ENCODE results near the gene IRAG1. TPM values are rescaled to one million over a fixed set of nuclear protein-coding genes. Genes with fewer than 3 reads are reported as not detected.

Gene IRAG1
- total RNA-seq, 2 experiments from 2014 or later = not detected

DNA sequence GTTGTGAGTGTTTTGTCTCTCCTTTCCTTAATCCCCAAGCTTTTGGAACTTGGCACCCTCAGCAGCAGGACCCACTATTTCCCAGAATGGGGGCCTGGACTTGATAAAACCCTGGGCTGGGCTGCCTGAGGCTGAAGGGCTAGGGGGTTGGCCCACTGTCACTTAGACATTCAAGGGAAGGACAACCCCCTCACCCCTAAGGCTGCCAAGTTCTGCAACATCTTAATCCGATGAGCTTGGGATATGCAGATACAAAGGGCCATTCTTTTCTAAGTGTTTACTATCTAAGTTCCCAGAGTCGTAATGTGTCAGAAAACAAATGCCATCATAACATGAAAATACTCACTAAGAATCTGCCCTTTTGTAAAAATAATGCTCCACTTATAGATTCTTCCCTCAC lies 42.9 kb downstream of the IRAG1 start:
- no peaks in the 10 kb centered on the region for H3K27me3 Mint-ChIP-seq
- POLR2A ChIA-PET = no interaction called here
- DNase-seq = no peak
- H3K9me3 Mint-ChIP-seq = no peaks in the 10 kb centered on the region
- H3K4me1 Mint-ChIP-seq (ENCODE audit: low read depth) = no peaks in the 10 kb centered on the region
- no peak overlapping the region for H3K4me3 Mint-ChIP-seq
- no peaks in the 10 kb centered on the region for H3K36me3 Mint-ChIP-seq
- intact Hi-C loops (cut with micrococcal nuclease) = loop anchor here (5.0 kb wide), 2 partner anchors 108 to 193 kb away; partner anchors contain the start of genes AMPD3 and RNF141
- H3K27ac Mint-ChIP-seq = no peak overlapping the region
- CTCF ChIA-PET = interaction anchor here (0.8 to 1.2 kb wide), 2 partner anchors 110 to 237 kb away, joined by 3 to 4 read pairs; partner anchors contain the start of gene RNF141

DNA sequence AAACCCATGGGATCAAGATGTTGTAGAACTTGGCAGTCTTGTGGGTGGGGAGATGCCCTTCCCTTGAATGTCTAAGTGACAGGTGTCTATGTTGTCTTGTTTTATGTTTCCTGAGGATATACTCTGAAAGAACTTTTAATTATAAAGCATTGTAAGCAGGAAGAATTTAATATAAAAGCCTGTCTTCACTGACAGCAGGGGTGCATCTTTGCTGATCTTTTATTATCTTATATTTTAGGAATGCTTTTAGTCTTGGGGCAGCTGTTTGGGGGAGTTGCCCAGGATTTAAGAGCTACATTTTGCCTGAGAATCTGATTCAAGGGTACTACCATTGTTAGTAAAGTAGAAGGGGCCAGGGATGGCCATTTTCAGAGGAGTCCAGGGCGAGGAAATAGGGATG lies 43.4 kb downstream of the IRAG1 start:
- H3K27ac Mint-ChIP-seq = no peak overlapping the region
- POLR2A ChIA-PET = no interaction called here
- no peaks in the 10 kb centered on the region for H3K4me1 Mint-ChIP-seq (ENCODE audit: low read depth)
- no peak for DNase-seq
- CTCF ChIA-PET = interaction anchor here (0.8 to 1.2 kb wide), 2 partner anchors 110 to 237 kb away, joined by 3 to 4 read pairs; partner anchors contain the start of gene RNF141
- intact Hi-C loops (cut with micrococcal nuclease) = loop anchor here (5.0 kb wide), 2 partner anchors 108 to 193 kb away; partner anchors contain the start of genes AMPD3 and RNF141
- H3K27me3 Mint-ChIP-seq = no peaks in the 10 kb centered on the region
- no peaks in the 10 kb centered on the region for H3K36me3 Mint-ChIP-seq
- no peaks in the 10 kb centered on the region for H3K9me3 Mint-ChIP-seq
- no peak overlapping the region for H3K4me3 Mint-ChIP-seq

DNA sequence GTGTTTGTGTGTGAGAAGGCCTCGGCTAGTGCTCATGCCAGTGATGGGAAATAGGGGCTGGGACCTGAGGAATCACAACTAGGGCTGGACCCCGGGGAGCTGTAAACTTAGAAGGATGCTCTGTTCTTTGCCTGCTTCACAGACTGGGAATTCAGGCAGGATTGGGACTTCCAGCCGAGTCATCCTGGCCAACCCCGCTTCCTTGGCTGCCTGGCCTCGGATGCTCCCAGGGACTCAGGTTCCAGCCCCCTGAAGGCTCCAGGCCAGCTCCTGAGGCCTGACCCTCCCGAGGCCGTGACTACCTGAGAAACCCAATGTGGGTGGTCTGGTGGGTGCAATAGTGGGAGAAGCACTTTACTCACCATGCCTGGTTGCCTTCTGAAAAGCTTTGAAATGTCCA lies 44.7 kb downstream of the IRAG1 start:
- Mint-ChIP-seq H3K36me3 (no peaks in the 10 kb centered on the region), H3K27me3 (no peaks in the 10 kb centered on the region), H3K9me3 (no peaks in the 10 kb centered on the region), H3K4me3 (no peak overlapping the region), H3K4me1 (ENCODE audit: low read depth) (no peaks in the 10 kb centered on the region), H3K27ac (no peak overlapping the region)
- CTCF ChIA-PET = interaction anchor here (1.8 kb wide), 1 partner anchor 243 kb away, joined by 4 read pairs; no protein-coding TSS in a partner anchor
- no peak for DNase-seq
- intact Hi-C loops (cut with micrococcal nuclease) = no loop called here
- POLR2A ChIA-PET = no interaction called here

DNA sequence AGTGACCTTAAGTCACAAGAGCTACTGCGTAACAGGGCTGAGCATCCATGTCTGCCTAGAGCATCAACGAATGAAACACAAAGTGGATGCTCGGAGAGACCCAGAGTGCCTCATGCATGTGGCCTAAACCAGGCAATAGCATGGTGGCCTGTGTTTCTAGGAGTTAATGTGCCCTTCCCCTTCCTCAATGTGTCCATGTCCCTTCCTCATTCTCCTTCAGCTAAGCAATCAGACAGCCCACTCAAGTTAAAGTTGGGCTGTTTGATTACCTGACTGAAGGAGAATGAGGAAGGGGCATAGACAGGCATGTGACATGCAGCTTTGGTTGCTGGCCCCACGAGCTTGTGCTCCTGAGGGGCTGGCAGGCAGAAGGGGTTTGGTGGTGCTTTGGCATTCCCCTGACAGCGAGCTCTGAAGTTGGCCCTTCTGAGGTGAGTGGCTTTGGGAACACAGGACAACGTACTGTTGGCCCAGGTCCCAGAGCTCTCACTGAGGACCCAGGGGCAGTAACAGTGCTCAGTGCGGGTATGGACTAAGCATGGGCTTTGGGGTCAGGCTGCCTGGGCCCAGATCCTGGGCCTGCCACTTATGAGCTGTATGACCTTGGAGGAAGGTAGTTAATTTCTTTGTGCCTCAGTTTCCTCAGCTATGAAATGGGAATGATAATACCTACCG lies 46.7 kb downstream of the IRAG1 start:
- no peaks in the 10 kb centered on the region for H3K27me3 Mint-ChIP-seq
- H3K9me3 Mint-ChIP-seq = no peaks in the 10 kb centered on the region
- no peak overlapping the region for H3K27ac Mint-ChIP-seq
- no peak overlapping the region for H3K4me3 Mint-ChIP-seq
- ChIA-PET POLR2A (interaction anchor here (1.1 kb wide), 1 partner anchor 205 kb away, joined by 3 read pairs; no protein-coding TSS in a partner anchor), CTCF (interaction anchor here (1.3 to 2.2 kb wide), 4 partner anchors 9 to 241 kb away, joined by 3 to 9 read pairs (median 4); partner anchors contain the start of gene RNF141)
- H3K4me1 Mint-ChIP-seq (ENCODE audit: low read depth) = no peaks in the 10 kb centered on the region
- DNase-seq = no peak
- H3K36me3 Mint-ChIP-seq = no peaks in the 10 kb centered on the region
- intact Hi-C loops (cut with micrococcal nuclease) = no loop called here

DNA sequence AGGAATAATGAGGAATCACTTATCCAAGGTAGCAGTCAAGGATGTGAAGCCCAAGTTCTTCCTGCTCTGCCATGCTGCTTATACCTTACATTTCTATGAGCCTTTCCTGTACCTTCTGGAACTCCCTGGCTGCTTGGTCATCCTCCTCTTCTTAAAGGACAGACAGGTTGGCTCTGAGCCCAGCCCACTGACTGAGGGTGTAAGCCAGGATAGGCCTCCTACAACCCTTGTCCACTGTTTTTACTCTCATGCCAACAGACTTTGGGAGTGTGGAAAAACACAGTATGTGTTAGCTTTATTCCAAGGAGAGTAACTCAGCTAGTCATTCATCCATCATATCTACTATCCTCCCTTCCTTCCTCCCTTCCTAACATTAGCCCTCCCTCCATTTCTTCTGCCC lies 47.5 kb downstream of the IRAG1 start:
- Mint-ChIP-seq H3K4me3 (no peak overlapping the region), H3K36me3 (no peaks in the 10 kb centered on the region), H3K4me1 (ENCODE audit: low read depth) (no peaks in the 10 kb centered on the region), H3K27me3 (no peaks in the 10 kb centered on the region), H3K9me3 (no peaks in the 10 kb centered on the region), H3K27ac (no peak overlapping the region)
- no peak for DNase-seq
- ChIA-PET CTCF (interaction anchor here (1.6 to 2.2 kb wide), 3 partner anchors 8 to 105 kb away, joined by 3 to 9 read pairs (median 4); partner anchors contain the start of gene RNF141), POLR2A (no interaction called here)
- intact Hi-C loops (cut with micrococcal nuclease) = no loop called here

DNA sequence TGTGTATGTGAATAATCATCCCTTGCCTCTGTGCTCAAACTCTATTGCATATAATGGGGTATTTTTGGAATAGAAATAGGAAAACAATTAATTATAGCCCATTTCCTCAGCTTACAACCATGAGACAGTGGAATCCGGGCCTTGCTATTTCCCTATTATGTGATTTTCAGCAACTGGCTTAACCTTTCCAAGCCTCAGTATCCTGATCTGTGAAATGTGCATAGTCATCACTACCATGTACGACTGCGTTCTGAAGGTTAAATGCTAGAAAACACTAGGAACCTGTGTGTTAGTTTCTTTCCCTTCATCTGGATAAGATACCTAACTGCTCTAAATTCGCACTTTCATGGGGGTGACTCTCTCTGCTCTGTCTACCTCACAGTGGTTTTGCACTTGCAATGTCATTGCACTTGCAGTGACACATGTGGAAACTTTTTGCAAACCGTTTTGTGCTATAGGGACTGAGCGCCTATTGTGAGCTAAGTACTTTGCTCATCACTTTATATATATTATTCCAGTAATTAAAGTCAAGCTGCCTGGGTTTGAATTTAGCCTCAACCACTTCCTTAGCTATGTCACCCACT lies 48.3 kb downstream of the IRAG1 start:
- H3K36me3 Mint-ChIP-seq = no peaks in the 10 kb centered on the region
- no peaks in the 10 kb centered on the region for H3K9me3 Mint-ChIP-seq
- ChIA-PET CTCF (interaction anchor here (1.6 to 2.1 kb wide), 2 partner anchors 9 to 21 kb away, joined by 3 to 4 read pairs; no protein-coding TSS in a partner anchor), POLR2A (no interaction called here)
- no peaks in the 10 kb centered on the region for H3K4me1 Mint-ChIP-seq (ENCODE audit: low read depth)
- no peak for DNase-seq
- intact Hi-C loops (cut with micrococcal nuclease) = no loop called here
- H3K27me3 Mint-ChIP-seq = no peaks in the 10 kb centered on the region
- H3K4me3 Mint-ChIP-seq = no peak overlapping the region
- no peak overlapping the region for H3K27ac Mint-ChIP-seq

Other genes with a start within 250 kb of the IRAG1 start
- 10 to 100 TPM; 25.5 to 25.7 TPM for gene AMPD3, start 238.5 kb downstream of the IRAG1 start, total RNA-seq
- 10 to 100 TPM; 17.9 to 18.7 TPM for gene RNF141, start 152.6 kb downstream of the IRAG1 start, total RNA-seq
- gene LYVE1, start 125.1 kb downstream of the IRAG1 start, total RNA-seq = not detected
- gene CTR9, start 57.5 kb upstream of the IRAG1 start, total RNA-seq = 10 to 100 TPM; 37.6 to 39.9 TPM
- gene EIF4G2, start 115.2 kb upstream of the IRAG1 start, total RNA-seq = 100 to 1,000 TPM; 794 to 835 TPM
- 10 to 100 TPM; 39.8 to 43.3 TPM for gene ZBED5, start 164.3 kb upstream of the IRAG1 start, total RNA-seq